ENCODE data around the gene HHIPL2. TPM values are rescaled to one million over a fixed set of nuclear protein-coding genes. Genes with fewer than 3 reads are reported as not detected.
"Not testable (repeated sequence)": the region's sequence is repeated elsewhere in the genome, so short reads cannot be mapped to it uniquely, and the experiment has no call there.

The HHIPL2 gene
- total and polyA plus RNA-seq, 5 experiments from 2014 or later = 0.47 to 0.60 TPM; not detected in 3

DNA sequence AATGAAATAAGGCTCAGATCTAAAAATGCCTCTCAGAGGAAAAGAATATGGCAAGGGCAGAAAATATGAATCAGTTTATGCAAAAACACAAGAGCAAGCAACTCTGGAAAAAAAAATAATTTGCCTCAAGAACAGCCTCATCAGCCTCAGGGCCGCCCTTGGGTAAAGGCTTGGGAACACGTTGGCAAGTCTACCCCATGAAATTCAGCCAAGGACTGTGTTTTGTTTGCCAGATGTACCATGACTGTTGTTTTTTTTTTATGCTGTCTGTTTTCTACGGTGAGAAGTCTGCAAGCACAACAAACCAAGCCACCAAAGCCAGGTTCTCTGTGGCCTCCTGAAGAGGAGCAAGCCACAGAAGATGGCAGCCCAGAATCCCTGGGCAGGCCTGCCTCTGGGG is 18.0 kb downstream of the HHIPL2 start:
- Mint-ChIP-seq H3K4me1 (no peaks in the 10 kb centered on the region), H3K27me3 (peaks cover 2 to 13% (median 9%) of the 10 kb centered on the region in 5 donors), H3K27ac (no peak overlapping the region), H3K4me3 (no peak overlapping the region), H3K9me3 (peaks cover 0 to 12% (median 4%) of the 10 kb centered on the region in 9 donors), H3K36me3 (peaks cover 0 to 8% (median 6%) of the 10 kb centered on the region in 3 donors)
- POLR2A ChIA-PET = no interaction called here
- no peak for ATAC-seq
- no peak for DNase-seq

DNA sequence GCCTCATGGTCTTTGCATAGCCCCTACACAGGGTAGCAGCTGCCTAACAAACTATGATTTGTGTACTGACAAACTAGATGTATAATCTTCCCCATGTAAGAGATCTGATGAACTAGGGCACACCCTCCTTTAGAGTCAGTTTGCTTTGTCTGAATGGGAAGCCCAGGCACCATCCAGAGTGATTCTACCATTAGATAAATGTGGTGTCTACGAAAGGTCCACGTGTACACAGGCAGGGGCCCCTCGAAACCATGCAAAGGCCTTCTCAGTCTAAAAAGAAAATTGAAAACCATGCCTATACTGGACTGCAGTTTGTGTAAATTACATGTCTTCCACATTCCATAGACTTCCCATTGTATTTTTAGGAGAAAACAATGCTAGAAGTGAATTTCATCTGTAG is 18.7 kb downstream of the HHIPL2 start:
- Mint-ChIP-seq H3K27me3 (peaks cover 2 to 13% (median 9%) of the 10 kb centered on the region in 5 donors), H3K4me3 (no peak overlapping the region), H3K27ac (no peak overlapping the region), H3K36me3 (peaks cover 0 to 6% (median 5%) of the 10 kb centered on the region in 3 donors), H3K4me1 (no peaks in the 10 kb centered on the region), H3K9me3 (peaks cover 0 to 12% (median 4%) of the 10 kb centered on the region in 9 donors)
- DNase-seq (no peak), ATAC-seq (no peak)
- POLR2A ChIA-PET = no interaction called here

DNA sequence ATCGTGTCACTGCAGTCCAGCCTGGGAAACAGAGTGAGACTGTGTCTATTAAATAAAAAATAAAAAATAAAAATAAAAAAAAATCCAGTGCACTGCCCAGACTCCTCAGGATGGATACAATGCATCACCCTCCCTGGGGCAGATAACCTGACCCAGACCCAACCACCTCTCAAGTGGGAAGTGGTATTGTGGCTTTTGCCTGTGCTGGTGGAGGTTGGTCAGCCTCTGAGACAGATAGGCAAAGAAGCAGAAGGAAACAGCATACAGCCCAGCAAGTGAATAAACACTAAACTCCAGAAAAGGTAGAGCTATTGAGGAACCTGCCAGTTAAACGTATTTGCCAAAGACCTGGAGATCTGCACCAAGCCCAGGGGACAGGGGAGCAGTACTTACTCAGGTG is 22.0 kb downstream of the HHIPL2 start:
- Mint-ChIP-seq H3K36me3 (peaks cover 3 to 17% (median 5%) of the 10 kb centered on the region in 3 donors), H3K27ac (no peak overlapping the region), H3K27me3 (peaks cover 0 to 15% (median 9%) of the 10 kb centered on the region in 5 donors), H3K4me1 (no peaks in the 10 kb centered on the region), H3K4me3 (no peak overlapping the region), H3K9me3 (peaks cover 0 to 28% (median 5%) of the 10 kb centered on the region in 9 donors)
- POLR2A ChIA-PET = no interaction called here
- DNase-seq (no peak), ATAC-seq (no peak)

DNA sequence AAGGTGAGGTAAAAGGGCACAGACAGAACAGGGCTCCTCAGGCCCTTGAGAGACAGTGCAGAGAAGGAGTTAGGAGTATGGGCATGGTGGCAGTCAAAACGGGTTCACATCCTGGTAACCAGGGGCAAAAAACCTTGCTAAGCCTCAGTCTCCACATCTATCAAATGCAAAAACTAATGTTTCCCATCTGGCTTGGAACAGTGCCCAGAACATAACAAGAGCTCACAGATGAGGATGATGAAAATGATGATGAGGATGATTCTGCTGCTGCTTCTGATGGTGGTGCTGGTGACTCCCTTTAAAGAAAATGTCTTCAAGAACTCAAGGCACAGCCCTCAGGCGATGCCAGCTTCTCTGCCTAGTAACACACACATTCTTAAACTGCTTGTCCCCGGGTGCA is 24.1 kb downstream of the HHIPL2 start:
- H3K27ac Mint-ChIP-seq = peak overlapping the region in 3 of 10 donors; percentile 1 to 48 (median 7)
- peaks cover 0 to 15% (median 8%) of the 10 kb centered on the region in 5 donors for H3K27me3 Mint-ChIP-seq
- POLR2A ChIA-PET = interaction anchor here (0.7 kb wide), 1 partner anchor 107 kb away, joined by 3 read pairs; no protein-coding TSS in a partner anchor
- no peak overlapping the region for H3K4me3 Mint-ChIP-seq
- H3K4me1 Mint-ChIP-seq = no peaks in the 10 kb centered on the region
- peaks cover 3 to 17% (median 5%) of the 10 kb centered on the region in 3 donors for H3K36me3 Mint-ChIP-seq
- DNase-seq (no peak), ATAC-seq (no peak)
- H3K9me3 Mint-ChIP-seq = peaks cover 0 to 28% (median 5%) of the 10 kb centered on the region in 9 donors

DNA sequence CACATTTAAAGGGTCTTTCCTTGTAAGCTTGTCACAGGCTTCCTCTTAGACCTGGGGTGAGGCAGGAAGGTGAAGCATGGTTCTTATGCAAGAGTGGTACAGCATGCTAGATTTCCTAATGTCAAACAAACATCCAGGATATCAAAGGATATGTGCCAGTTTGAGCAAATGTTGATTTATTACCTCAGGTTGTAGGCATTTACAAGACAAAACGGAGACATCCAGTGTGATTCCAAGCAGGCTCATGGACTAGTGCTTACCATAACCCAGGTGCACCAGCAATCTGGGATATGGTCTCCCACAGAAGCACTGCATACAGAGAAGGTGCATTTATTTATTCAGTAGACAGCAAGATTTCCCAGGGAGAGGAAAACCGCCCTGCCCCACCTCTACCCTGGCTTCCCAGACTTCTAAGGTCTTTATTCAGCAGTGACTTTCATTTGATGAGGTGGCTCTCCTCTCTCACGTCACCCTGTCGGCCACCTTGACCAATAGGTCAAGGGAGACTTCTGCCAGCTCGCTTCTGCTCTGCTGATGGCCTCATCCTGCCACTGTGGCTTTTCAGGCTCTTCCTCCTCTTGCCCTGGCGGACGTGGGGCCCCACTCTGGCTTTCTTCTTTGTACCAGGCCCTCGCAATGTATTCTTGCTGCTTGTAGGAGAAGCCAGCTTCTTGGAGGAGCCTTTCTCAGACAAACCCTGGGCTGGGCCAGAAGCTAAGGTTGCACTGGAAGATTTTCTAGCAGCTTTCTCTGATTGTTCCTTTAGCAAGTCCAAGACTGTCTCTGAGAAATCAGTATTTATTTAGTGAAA is 25.6 kb downstream of the HHIPL2 start:
- Mint-ChIP-seq H3K9me3 (peaks cover 0 to 21% (median 3%) of the 10 kb centered on the region in 9 donors), H3K27me3 (peaks cover 0 to 10% (median 3%) of the 10 kb centered on the region in 5 donors), H3K36me3 (peaks cover under 1 to 11% (median 3%) of the 10 kb centered on the region in 3 donors), H3K4me1 (no peaks in the 10 kb centered on the region), H3K27ac (no peak overlapping the region), H3K4me3 (no peak overlapping the region)
- DNase-seq = no peak
- ATAC-seq = no peak
- POLR2A ChIA-PET = no interaction called here

DNA sequence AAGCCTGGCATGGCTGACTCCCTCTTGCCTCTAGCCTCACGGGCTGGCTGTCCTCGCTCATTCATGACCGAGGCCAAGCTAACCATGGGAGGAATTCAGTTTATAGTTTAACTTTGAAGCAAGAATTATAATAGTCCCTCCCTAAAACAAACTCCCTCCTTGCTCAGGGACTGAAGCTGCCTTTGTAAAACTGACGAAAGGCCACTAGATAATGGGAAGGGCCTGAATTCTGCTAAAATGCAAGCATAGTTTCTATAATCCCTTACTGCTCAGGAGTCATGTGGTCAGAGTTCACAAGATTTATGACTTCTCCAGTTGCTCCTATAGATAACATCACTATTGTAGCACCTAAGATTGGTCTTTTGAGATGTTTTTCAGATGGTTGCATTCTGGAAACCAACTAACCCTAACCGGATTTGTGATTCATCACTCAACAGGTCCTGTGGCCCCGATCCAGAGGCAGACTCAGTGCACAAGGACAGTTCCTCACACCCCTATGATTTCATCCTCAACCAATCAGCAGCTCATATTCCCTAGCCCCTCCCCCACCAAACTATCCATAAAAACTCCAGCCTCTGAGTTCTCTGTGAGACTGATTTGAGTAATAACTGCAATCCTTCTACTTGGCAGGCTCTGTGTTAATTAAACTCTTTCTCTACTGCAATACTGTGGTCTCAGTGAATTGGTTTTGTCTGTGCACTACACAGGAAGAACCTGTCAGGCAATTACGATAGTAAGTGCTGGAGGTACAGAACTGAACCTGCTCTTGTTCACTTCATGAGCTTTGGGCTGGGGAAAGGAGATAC is 26.4 kb downstream of the HHIPL2 start:
- H3K27me3 Mint-ChIP-seq = peaks cover 0 to 8% (median 0%) of the 10 kb centered on the region in 5 donors
- DNase-seq = no peak
- no peaks in the 10 kb centered on the region for H3K4me1 Mint-ChIP-seq
- no peak overlapping the region for H3K27ac Mint-ChIP-seq
- H3K9me3 Mint-ChIP-seq = peaks cover 0 to 20% (median 3%) of the 10 kb centered on the region in 9 donors
- H3K36me3 Mint-ChIP-seq = peaks cover 0 to 11% (median 3%) of the 10 kb centered on the region in 3 donors
- H3K4me3 Mint-ChIP-seq = no peak overlapping the region
- POLR2A ChIA-PET = no interaction called here
- ATAC-seq = no peak

DNA sequence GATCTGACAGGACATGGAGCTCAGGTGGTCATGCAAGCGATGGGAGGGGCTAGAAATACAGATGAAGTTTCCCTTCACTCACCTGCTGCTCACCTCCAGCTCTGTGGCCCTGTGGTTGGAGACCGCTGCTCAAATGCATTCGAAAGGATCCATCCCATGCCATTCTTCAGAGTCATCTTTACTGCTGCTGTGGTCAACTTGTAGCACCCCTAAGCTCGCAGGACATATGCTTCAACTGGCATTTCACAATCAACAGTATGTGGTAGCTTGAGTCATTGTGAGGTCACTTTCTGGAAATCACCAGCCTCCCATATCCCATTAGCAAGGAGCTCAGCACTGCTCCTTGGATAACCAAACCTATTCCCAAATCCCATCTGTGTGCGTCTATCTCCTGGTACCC is 58.4 kb downstream of the HHIPL2 start:
- H3K36me3 Mint-ChIP-seq, H3K9me3 Mint-ChIP-seq, H3K4me3 Mint-ChIP-seq, DNase-seq, H3K27ac Mint-ChIP-seq, ATAC-seq, H3K4me1 Mint-ChIP-seq, POLR2A ChIA-PET, H3K27me3 Mint-ChIP-seq: not testable (repeated sequence)

DNA sequence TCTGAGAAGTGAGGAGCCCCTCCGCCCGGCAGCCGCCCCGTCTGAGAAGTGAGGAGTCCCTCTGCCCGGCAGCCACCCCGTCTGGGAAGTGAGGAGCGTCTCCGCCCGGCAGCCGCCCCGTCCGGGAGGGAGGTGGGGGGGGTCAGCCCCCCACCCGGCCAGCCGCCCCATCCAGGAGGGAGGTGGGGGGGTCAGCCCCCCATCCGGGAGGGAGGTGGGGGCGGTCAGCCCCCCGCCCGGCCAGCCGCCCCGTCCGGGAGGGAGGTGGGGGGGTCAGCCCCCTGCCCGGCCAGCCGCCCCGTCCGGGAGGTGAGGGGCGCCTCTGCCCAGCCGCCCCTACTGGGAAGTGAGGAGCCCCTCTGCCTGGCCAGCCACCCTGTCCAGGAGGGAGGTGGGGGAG is 60.1 kb downstream of the HHIPL2 start:
- H3K4me1 Mint-ChIP-seq, ATAC-seq, POLR2A ChIA-PET, H3K27ac Mint-ChIP-seq, H3K9me3 Mint-ChIP-seq, H3K36me3 Mint-ChIP-seq, DNase-seq, H3K4me3 Mint-ChIP-seq, H3K27me3 Mint-ChIP-seq: not testable (repeated sequence)

DNA sequence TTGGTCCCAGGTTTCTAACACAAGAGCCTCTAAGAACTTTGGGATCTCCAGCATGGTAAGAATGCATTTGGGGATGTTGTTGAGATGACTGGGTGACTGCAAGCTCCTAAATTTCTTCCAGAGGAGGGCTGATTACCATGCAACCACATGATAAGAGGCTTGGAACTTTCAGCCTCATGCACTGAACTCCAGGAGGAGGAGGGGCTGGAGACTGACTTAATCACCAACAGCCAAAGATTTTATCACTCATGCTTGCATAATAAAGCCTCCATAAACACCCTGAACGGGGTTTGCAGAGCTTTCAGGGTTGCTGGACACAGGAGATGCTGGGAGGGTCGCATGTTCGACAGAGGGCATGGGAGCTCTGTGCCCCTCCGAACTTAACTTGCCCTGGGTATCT is 63.9 kb downstream of the HHIPL2 start:
- ATAC-seq, POLR2A ChIA-PET, H3K27me3 Mint-ChIP-seq, H3K27ac Mint-ChIP-seq, H3K9me3 Mint-ChIP-seq, H3K36me3 Mint-ChIP-seq, H3K4me1 Mint-ChIP-seq, DNase-seq, H3K4me3 Mint-ChIP-seq: not testable (repeated sequence)

DNA sequence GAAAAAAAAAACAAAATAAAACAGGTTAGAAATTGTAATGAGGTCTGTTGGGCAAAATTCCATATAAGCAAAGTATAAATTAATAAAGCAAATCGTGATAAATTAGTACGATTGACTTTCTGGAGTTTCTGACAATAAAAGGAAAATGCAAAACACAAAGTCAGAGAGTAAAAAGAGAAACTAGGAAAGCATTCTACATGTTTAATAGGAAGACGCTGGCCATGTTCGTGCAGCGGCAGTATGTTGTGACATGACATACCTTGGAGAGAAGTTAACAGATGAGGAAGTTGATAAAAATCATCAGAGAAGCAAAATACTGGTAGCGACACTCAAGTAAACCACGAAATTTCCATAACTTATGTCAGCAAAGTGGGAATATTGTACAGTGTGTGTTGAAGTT is 68.3 kb downstream of the HHIPL2 start:
- H3K36me3 Mint-ChIP-seq, POLR2A ChIA-PET: not testable (repeated sequence)

DNA sequence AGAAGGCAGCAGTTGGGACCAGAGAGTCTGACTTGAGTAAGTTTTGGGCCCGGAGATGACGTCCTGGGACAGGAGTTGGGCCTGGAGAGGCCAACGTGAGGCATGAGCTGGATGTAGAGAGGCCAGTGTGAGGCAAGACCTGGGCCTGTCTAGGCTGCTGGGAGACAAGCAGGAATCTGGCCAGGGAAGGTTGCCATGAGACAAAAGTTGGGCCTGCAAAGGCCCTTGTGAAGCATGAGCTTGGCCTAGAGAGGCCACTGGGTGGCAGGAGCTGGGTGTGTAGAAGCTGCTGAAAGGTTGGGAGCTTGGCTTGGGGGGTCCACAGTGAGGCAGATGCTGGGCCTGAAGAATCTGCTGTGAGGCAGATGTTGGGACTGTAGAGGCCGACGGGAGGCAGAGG is 71.5 kb downstream of the HHIPL2 start:
- POLR2A ChIA-PET, H3K4me1 Mint-ChIP-seq, H3K9me3 Mint-ChIP-seq, H3K27me3 Mint-ChIP-seq, H3K36me3 Mint-ChIP-seq, DNase-seq, H3K4me3 Mint-ChIP-seq, ATAC-seq: not testable (repeated sequence)
- H3K27ac Mint-ChIP-seq = peak overlapping the region in 1 of 10 donors; percentile 88

More for the DNA sequence above, 68.3 kb downstream of the HHIPL2 start:
- H3K4me1 Mint-ChIP-seq, ATAC-seq, DNase-seq, H3K4me3 Mint-ChIP-seq, H3K27me3 Mint-ChIP-seq, H3K9me3 Mint-ChIP-seq: not testable (repeated sequence)
- peak overlapping the region in 1 of 10 donors; percentile 32 for H3K27ac Mint-ChIP-seq

DNA sequence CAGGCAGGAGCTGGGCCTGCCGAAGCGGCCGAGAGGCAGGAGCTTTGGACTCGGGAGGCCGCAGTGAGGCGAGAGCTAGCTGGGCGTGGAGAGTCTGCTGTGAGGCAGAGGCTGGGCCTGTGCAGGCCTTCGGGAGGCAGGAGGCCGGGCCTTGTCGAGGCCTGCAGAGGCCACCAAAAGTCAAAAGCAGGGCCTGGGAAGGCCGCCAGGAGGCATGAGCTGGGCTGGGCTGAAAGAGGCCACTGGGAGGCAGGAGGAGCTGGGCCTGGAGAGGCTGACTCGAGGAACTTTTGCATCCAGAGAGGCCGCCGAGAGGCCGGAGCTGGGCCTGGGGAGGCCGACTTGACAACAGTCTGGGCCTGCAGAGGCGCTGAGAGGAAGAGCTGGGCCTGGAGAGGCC is 74.2 kb downstream of the HHIPL2 start:
- H3K4me1 Mint-ChIP-seq, H3K4me3 Mint-ChIP-seq, DNase-seq, POLR2A ChIA-PET, ATAC-seq, H3K27ac Mint-ChIP-seq, H3K9me3 Mint-ChIP-seq, H3K36me3 Mint-ChIP-seq, H3K27me3 Mint-ChIP-seq: not testable (repeated sequence)

Data from naive thymus-derived CD8-positive, alpha-beta T cell (primary cell).